Tibial nerve (tissue), 4 donors: ENCODE data around the gene CDK16.

Experiments
- CTCF ChIP-seq, 5 experiments: fragments of 200-600 bp in 3 of 5; fragments of 450-650 bp in 2 of 5; sonication (generic) in 3 of 5; IDR thresholded peaks; one replicate each; pipeline ENCODE4 v1.5.1; 2016 to 2019; ENCODE audit warnings: antibody characterized with exemption in 5 of 5, mild to moderate bottlenecking in 3 of 5, moderate library complexity in 2 of 5
- EP300 ChIP-seq, 2 donors: sonication (generic); formaldehyde crosslinking; IDR thresholded peaks; one replicate each; pipeline ENCODE4 v1.6.1; 2017; ENCODE audit warnings: antibody characterized with exemption in 2 of 2, mild to moderate bottlenecking in 1 of 2
- POLR2A ChIP-seq, 2 donors: fragments of 450-650 bp; IDR thresholded peaks; one replicate each; pipeline ENCODE4 v1.6.1; 2017; ENCODE audit warnings: antibody characterized with exemption in 2 of 2, mild to moderate bottlenecking in 2 of 2, moderate library complexity in 2 of 2

DNA sequence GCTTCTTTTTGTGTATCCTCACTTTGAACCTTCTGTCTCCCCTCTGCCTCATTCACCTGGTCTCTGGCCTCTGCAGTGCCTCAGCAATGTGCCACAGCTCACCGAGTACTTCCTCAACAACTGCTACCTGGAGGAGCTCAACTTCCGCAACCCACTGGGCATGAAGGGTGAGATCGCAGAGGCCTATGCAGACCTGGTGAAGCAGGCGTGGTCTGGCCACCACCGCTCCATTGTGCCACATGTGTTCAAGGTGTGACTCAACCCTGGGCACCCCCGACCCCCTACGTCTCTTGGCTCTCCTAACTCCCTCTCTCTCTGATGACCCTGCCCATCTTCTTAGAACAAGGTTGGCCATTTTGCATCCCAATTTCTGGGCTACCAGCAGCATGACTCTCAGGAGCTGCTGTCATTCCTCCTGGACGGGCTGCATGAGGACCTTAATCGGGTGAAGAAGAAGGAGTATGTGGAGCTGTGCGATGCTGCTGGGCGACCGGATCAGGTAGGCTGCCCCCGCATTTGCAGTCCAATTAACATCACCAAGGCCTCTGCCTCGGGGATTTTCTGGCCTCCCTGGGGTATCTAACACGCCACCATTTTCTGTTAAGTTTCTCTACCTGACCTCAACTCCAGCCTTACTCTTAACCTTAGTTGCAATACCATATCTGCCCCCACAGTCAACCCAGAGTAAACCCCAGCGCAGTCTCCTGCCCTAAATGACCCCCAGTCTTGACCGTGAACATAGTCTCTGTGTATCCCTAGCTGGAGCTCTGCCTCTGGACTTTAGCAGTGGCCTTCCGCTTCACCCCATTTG, 22.9 kb downstream of the CDK16 start:
- no peak for TF ChIP-seq CTCF (IDR thresholded peaks at IDR 0.05)
- TF ChIP-seq EP300 (IDR thresholded peaks at IDR 0.05) = no peak
- no peak for TF ChIP-seq POLR2A (IDR thresholded peaks at IDR 0.05)
